GM12878 (cell line): Measurements from ENCODE around the gene LRSAM1. TPM values are rescaled to one million over a fixed set of nuclear protein-coding genes. Genes with fewer than 3 reads are reported as not detected.

Source experiments
- ATAC-seq: fragments of 200-7000 bp; cut with Tn5 transposase; 3 replicates; pipeline ENCODE4 v1.9.1; 2020; ENCODE audit warnings: mild to moderate bottlenecking, moderate library complexity
- BruUV-seq: library from RNA; stranded (reverse); fragments of 400-500 nt; replicated peaks from 2 replicates; lab custom pipeline; 2021; lab: Mats Ljungman, UMichigan
- CTCF ChIA-PET: fragments of 300-600 bp; sonication (Branson Sonifier 250); formaldehyde crosslinking; extraction: SDS; loops from one replicate; lab custom pipeline; 2021; ENCODE audit warnings: inconsistent platforms; lab: Yijun Ruan, JAX
- POLR2A ChIA-PET: fragments of 350-600 bp; formaldehyde crosslinking; extraction: SDS; loops from one replicate; lab custom pipeline; 2021; ENCODE audit warnings: inconsistent platforms; lab: Charles Lee
- RAD21 ChIA-PET: fragments of 300-600 bp; sonication (Branson Sonifier 250); formaldehyde crosslinking; loops from one replicate; lab custom pipeline; 2023; ENCODE audit warnings: antibody characterized with exemption; ENCODE audit not compliant: unreplicated experiment; lab: Charles Lee
- SMC1A ChIA-PET: fragments of 300-600 bp; sonication (Branson Sonifier 250); formaldehyde crosslinking; loops from one replicate; lab custom pipeline; 2023; ENCODE audit not compliant: unreplicated experiment, uncharacterized antibody; lab: Charles Lee
- DNase-seq: peaks from one replicate; pipeline ENCODE4 v3.0.0-alpha.2; 2011; ENCODE audit warnings: low read depth, low spot score
- FAIRE-seq: peaks from 3 replicates; lab custom pipeline; 2011; peaks lifted over from hg19 to GRCh38; lab: Jason Lieb, UNC
- H2AFZ ChIP-seq: 2 replicates; pipeline ENCODE4 v1.6.0; 2011; ENCODE audit warnings: low read depth, low read length, control low read depth; ENCODE audit not compliant: control insufficient read depth
- H3K27ac ChIP-seq: 2 replicates; pipeline ENCODE4 v1.5.1; 2011; ENCODE audit warnings: control low read depth; ENCODE audit not compliant: control insufficient read depth, insufficient read depth
- H3K27me3 ChIP-seq, 2 experiments: replicated peaks in 1 of 2; 2 replicates each; pipeline versions ENCODE4 v1.6.0 to v1.6.1; 2011; ENCODE audit warnings: low read length in 1 of 2; ENCODE audit not compliant: control insufficient read depth in 2 of 2, insufficient read depth in 2 of 2
- H3K36me3 ChIP-seq, 2 experiments: 2 replicates each; pipeline ENCODE4 v1.5.1; 2011; ENCODE audit warnings: low read length in 1 of 2; ENCODE audit not compliant: control insufficient read depth in 2 of 2, insufficient read depth in 2 of 2
- H3K4me1 ChIP-seq: 2 replicates; pipeline ENCODE4 v1.6.1; 2011; ENCODE audit warnings: mild to moderate bottlenecking, low read length, moderate library complexity, mixed read lengths; ENCODE audit not compliant: control insufficient read depth, insufficient read depth
- H3K4me2 ChIP-seq: 2 replicates; pipeline ENCODE4 v1.6.0; 2011; ENCODE audit warnings: control low read depth; ENCODE audit not compliant: control insufficient read depth, insufficient read depth
- H3K4me3 ChIP-seq: fragments of 200-600 bp; sonication (generic); 2 replicates; pipeline ENCODE4 v1.5.1; 2016
- H3K79me2 ChIP-seq: 2 replicates; pipeline ENCODE4 v1.6.0; 2011; ENCODE audit warnings: low read length; ENCODE audit not compliant: control insufficient read depth, insufficient read depth
- H3K9ac ChIP-seq: 2 replicates; pipeline ENCODE4 v1.8.0; 2011; ENCODE audit warnings: low read length, control low read depth, mixed read lengths; ENCODE audit not compliant: control insufficient read depth, insufficient read depth
- H3K9me3 ChIP-seq: replicated peaks from 3 replicates; pipeline ENCODE4 v1.5.1; 2011; ENCODE audit warnings: mild to moderate bottlenecking, low read length; ENCODE audit not compliant: control insufficient read depth, insufficient read depth
- H4K20me1 ChIP-seq: 2 replicates; pipeline ENCODE4 v1.6.0; 2011; ENCODE audit not compliant: control insufficient read depth, insufficient read depth
- FOXM1 ChIP-seq: IDR thresholded peaks from 2 replicates; pipeline ENCODE4 v1.6.1; 2012; ENCODE audit warnings: low read depth, mild to moderate bottlenecking, inconsistent platforms, low read length, moderate library complexity
- HSF1 ChIP-seq: fragments of 150-350 bp; IDR thresholded peaks from 2 replicates; pipeline ENCODE4 v1.6.1; 2014; ENCODE audit warnings: mild to moderate bottlenecking, low read depth, low read length
- PBX3 ChIP-seq: IDR thresholded peaks from 2 replicates; pipeline ENCODE4 v1.6.1; 2011; ENCODE audit warnings: mild to moderate bottlenecking, low read depth, low read length, moderate library complexity; ENCODE audit not compliant: insufficient replicate concordance
- POLR2A ChIP-seq: IDR thresholded peaks from 2 replicates; pipeline ENCODE4 v1.6.1; 2011; ENCODE audit warnings: low read depth, mild to moderate bottlenecking, low read length
- PRDM15 ChIP-seq: fragments of 450-650 bp; formaldehyde crosslinking; IDR thresholded peaks from 2 replicates; pipeline ENCODE4 v1.4.0; 2020; ENCODE audit warnings: mild to moderate bottlenecking, moderate library complexity
- SP1 ChIP-seq: IDR thresholded peaks from one replicate; pipeline ENCODE4 v1.6.1; 2011; ENCODE audit warnings: low read depth, low read length
- ZBTB40 ChIP-seq: fragments of 450-650 bp; IDR thresholded peaks from 2 replicates; pipeline ENCODE4 v1.6.1; 2016; ENCODE audit warnings: mild to moderate bottlenecking, moderate library complexity, borderline replicate concordance
- ZNF384 ChIP-seq: IDR thresholded peaks from 2 replicates; pipeline ENCODE4 v1.6.1; 2012; ENCODE audit warnings: low read depth, mild to moderate bottlenecking, low read length, improper control_type of control experiment, borderline replicate concordance
- ZNF622 ChIP-seq: fragments of 450-650 bp; IDR thresholded peaks from 2 replicates; pipeline ENCODE4 v1.6.1; 2017; ENCODE audit warnings: mild to moderate bottlenecking, inconsistent platforms
- WGBS: methylation state at CpG from one replicate; pipeline ENCODE4 v1.1.6; 2016; ENCODE audit warnings: low lambda C conversion rate; ENCODE audit not compliant: insufficient replicate concordance, insufficient coverage; ENCODE audit errors: missing lambda C conversion rate; 5-methylcytosine and 5-hydroxymethylcytosine counted together
- in situ Hi-C: fragments of 300-500 bp; cut with MboI; formaldehyde crosslinking; loops from 9 replicates; pipeline ENCODE4 v1.14.3; 2018; ENCODE audit warnings: mixed read lengths
- intact Hi-C: fragments of 100-400 bp; cut with micrococcal nuclease; formaldehyde crosslinking; loops from one replicate; pipeline ENCODE4 v1.14.2; 2022; ENCODE audit not compliant: unreplicated experiment
- polyA plus RNA-seq, 11 experiments: library from polyadenylated mRNA; depleted of rRNA in 4 of 11; unstranded in 6 of 11; stranded (reverse) in 5 of 11; fragments of >200 nt; fragmentation: Nextera tagmentation in 4 of 11; fragmentation: Illumina TruSeq in 1 of 11; extraction: Ambion mirVana in 4 of 11; extraction: Trizol in 1 of 11; gene quantifications; 1 replicate in 1 of 11; 2 replicates in 10 of 11; pipeline versions ENCODE4 v1.2.1 to v1.2.3, GENCODE V29; 2011 to 2016; ENCODE audit warnings: inconsistent platforms in 2 of 11, missing spikeins in 2 of 11, low read depth in 1 of 11
- total RNA-seq, 4 experiments: library from RNA; depleted of rRNA in 3 of 4; stranded (reverse); fragments of >200 nt in 3 of 4; fragmentation: Illumina TruSeq in 1 of 4; extraction: Trizol in 1 of 4; gene quantifications; 2 replicates each; pipeline versions ENCODE4 v1.2.1 to v1.2.3, GENCODE V29; 2013 to 2021

Gene LRSAM1
- total and polyA plus RNA-seq, 10 of the 15 experiments (the other 5 are each of a cell fraction or from before 2014, with no cell fraction given), result 0.14 to 23.4 (median 11.7) TPM

GRCh38 chr9:127430415-127430814 is 20.9 kb upstream of the LRSAM1 start (continued):
- TF ChIP-seq HSF1, result no peak
- TF ChIP-seq ZBTB40, result no peak
- TF ChIP-seq, all 136 proteins: peak for 0

- Histone ChIP-seq H3K9me3 (no peaks in the 10 kb centered on the region; the same call in 2 of the 3 replicates), H3K27ac (no peak overlapping the region), H3K79me2 (no peaks in the 10 kb centered on the region), H3K4me2 (no peak overlapping the region), H3K4me1 (no peaks in the 10 kb centered on the region), H2AFZ (no peak overlapping the region), H3K9ac (no peak overlapping the region), H3K36me3 (peaks cover 16 to 41% of the 10 kb centered on the region in 2 experiments), H3K27me3 (no peaks in the 10 kb centered on the region), H3K4me3 (no peak overlapping the region), H4K20me1 (no peaks in the 10 kb centered on the region)
- ChIA-PET SMC1A (no interaction called here), RAD21 (no interaction called here), POLR2A (interaction anchor here (0.7 kb wide), 1 partner anchor 135 kb away, joined by 8 read pairs; no protein-coding TSS in a partner anchor), CTCF (no interaction called here)
- intact Hi-C loops, result no loop called here
- no peak for DNase-seq
- ATAC-seq, result no peak
- no peak for FAIRE-seq
- in situ Hi-C loops, result no loop called here
- 98% methylated on average over 12 of the region's 12 CpGs for WGBS
- BruUV-seq, result no TSS peak
- TF ChIP-seq ZNF384, result no peak
- TF ChIP-seq SP1, result no peak
- no peak for TF ChIP-seq PRDM15 (CRISPR knock-in tag)
- TF ChIP-seq FOXM1, result no peak
- no peak for TF ChIP-seq PBX3
- no peak for TF ChIP-seq ZNF622
- TF ChIP-seq POLR2A, result no peak
Measured at GRCh38 chr9:127437497-127438264, 13.6 kb upstream of the LRSAM1 start.
